ENCODE results near the gene IL1B.

Gene IL1B

GRCh38 chr2:112836695-112837117 is at the start of gene IL1B:
Gene IL1B, minus strand, starts transcription at chr2:112836779. Its CDS starts 550 bp downstream, at chr2:112836229.
- H3K9me3 ChIP-seq (ENCODE audit: insufficient read depth, low read length) = no peaks in the 10 kb centered on the region
- H3K4me2 ChIP-seq (ENCODE audit: low read depth, low read length, poor library complexity, severe bottlenecking) = no peak within 1 kb of the TSS
- TF ChIP-seq CTCF (IDR thresholded peaks at IDR 0.05; ENCODE audit: insufficient read depth, low read length, poor library complexity, severe bottlenecking) = no peak
- TF ChIP-seq EZH2phosphoT487 (conservative IDR thresholded peaks at IDR 0.05; ENCODE audit: low read length) = no peak
- no peaks in the 10 kb centered on the region for H4K20me1 ChIP-seq (ENCODE audit: low read depth, low read length)
- H2AFZ ChIP-seq (ENCODE audit: low read depth, low read length, severe bottlenecking) = no peak within 1 kb of the TSS
- H3K27me3 ChIP-seq (ENCODE audit: low read length) = no peaks in the 10 kb centered on the region
- no peaks in the 10 kb centered on the region for H3K36me3 ChIP-seq (ENCODE audit: low read length)
- H3K9ac ChIP-seq (ENCODE audit: low read length) = no peak within 1 kb of the TSS
- H3K4me3 ChIP-seq (ENCODE audit: insufficient read depth, low read length, poor library complexity, severe bottlenecking) = no peak within 1 kb of the TSS
- no peaks in the 10 kb centered on the region for H3K79me2 ChIP-seq (ENCODE audit: insufficient read depth, low read length)
- H3F3A ChIP-seq (ENCODE audit: insufficient read depth) = no peaks in the 10 kb centered on the region
- no peaks in the 10 kb centered on the region for H3K9me2 ChIP-seq (replicated peaks; ENCODE audit: insufficient read depth, low read length)
- no peak within 1 kb of the TSS for H3K27ac ChIP-seq (ENCODE audit: low read depth, low read length)

- Histone ChIP-seq H3K79me2 (ENCODE audit: insufficient read depth, low read length) (no peaks in the 10 kb centered on the region), H3K36me3 (ENCODE audit: low read length) (no peaks in the 10 kb centered on the region), H3K27me3 (ENCODE audit: low read length) (no peaks in the 10 kb centered on the region), H2AFZ (ENCODE audit: low read depth, low read length, severe bottlenecking) (no peak overlapping the region), H3K4me3 (ENCODE audit: insufficient read depth, low read length, poor library complexity, severe bottlenecking) (no peak overlapping the region), H4K20me1 (ENCODE audit: low read depth, low read length) (no peaks in the 10 kb centered on the region), H3K9me2 (replicated peaks; ENCODE audit: insufficient read depth, low read length) (no peaks in the 10 kb centered on the region), H3K9ac (ENCODE audit: low read length) (no peak overlapping the region), H3K27ac (ENCODE audit: low read depth, low read length) (no peak overlapping the region), H3K9me3 (ENCODE audit: insufficient read depth, low read length) (no peaks in the 10 kb centered on the region), H3F3A (ENCODE audit: insufficient read depth) (no peaks in the 10 kb centered on the region), H3K4me2 (ENCODE audit: low read depth, low read length, poor library complexity, severe bottlenecking) (no peak overlapping the region)
- TF ChIP-seq CTCF (IDR thresholded peaks at IDR 0.05; ENCODE audit: insufficient read depth, low read length, poor library complexity, severe bottlenecking) (no peak), EZH2phosphoT487 (conservative IDR thresholded peaks at IDR 0.05; ENCODE audit: low read length) (no peak)
These were observed 49.7 kb upstream of the IL1B start for GRCh38 chr2:112886291-112886690.

GRCh38 chr2:112885506-112885902 is 48.9 kb upstream of the IL1B start:
- H3K36me3 ChIP-seq (ENCODE audit: low read length) = no peaks in the 10 kb centered on the region
- TF ChIP-seq EZH2phosphoT487 (conservative IDR thresholded peaks at IDR 0.05; ENCODE audit: low read length) (no peak), CTCF (IDR thresholded peaks at IDR 0.05; ENCODE audit: insufficient read depth, low read length, poor library complexity, severe bottlenecking) (no peak)
- no peak overlapping the region for H3K4me3 ChIP-seq (ENCODE audit: insufficient read depth, low read length, poor library complexity, severe bottlenecking)
- H3K4me2 ChIP-seq (ENCODE audit: low read depth, low read length, poor library complexity, severe bottlenecking) = no peak overlapping the region
- no peak overlapping the region for H3K9ac ChIP-seq (ENCODE audit: low read length)
- no peak overlapping the region for H2AFZ ChIP-seq (ENCODE audit: low read depth, low read length, severe bottlenecking)
- no peaks in the 10 kb centered on the region for H3K27me3 ChIP-seq (ENCODE audit: low read length)
- no peak overlapping the region for H3K27ac ChIP-seq (ENCODE audit: low read depth, low read length)
- H3K79me2 ChIP-seq (ENCODE audit: insufficient read depth, low read length) = no peaks in the 10 kb centered on the region
- no peaks in the 10 kb centered on the region for H3F3A ChIP-seq (ENCODE audit: insufficient read depth)
- H3K9me2 ChIP-seq (replicated peaks; ENCODE audit: insufficient read depth, low read length) = no peaks in the 10 kb centered on the region
- no peaks in the 10 kb centered on the region for H4K20me1 ChIP-seq (ENCODE audit: low read depth, low read length)
- H3K9me3 ChIP-seq (ENCODE audit: insufficient read depth, low read length) = no peaks in the 10 kb centered on the region
